EH (cell line): Measurements from ENCODE around the gene RPL28.

Experiments
- DNase-seq: peaks from one replicate; pipeline ENCODE4 v3.0.0-alpha.2; 2015; ENCODE audit warnings: low read depth

Gene RPL28

GRCh38 chr19:55451163-55451964 is 65.6 kb downstream of the RPL28 start:
- DNase-seq, result no peak

- DNase-seq, result no peak
Observed at GRCh38 chr19:55451965-55452748, 66.4 kb downstream of the RPL28 start.
